ENCODE data around the gene RETREG1.

GRCh38 chr5:16579142-16579847 is 37.5 kb downstream of the RETREG1 start:
- no peak for TF ChIP-seq ZBTB40 (IDR thresholded peaks at IDR 0.05)
- TF ChIP-seq ZBTB40 (CRISPR knock-in tag; IDR thresholded peaks at IDR 0.05): no peak
- no peak for TF ChIP-seq MBNL3 (CRISPR knock-in tag; conservative IDR thresholded peaks at IDR 0.05)
- TF ChIP-seq PHF5A (CRISPR knock-in tag; IDR thresholded peaks at IDR 0.05; ENCODE audit: low read depth, unreplicated experiment): no peak
- no peak for TF ChIP-seq CTCF (CRISPR knock-in tag; IDR thresholded peaks at IDR 0.05)
- TF ChIP-seq PRMT3 (CRISPR knock-in tag; IDR thresholded peaks at IDR 0.05; ENCODE audit: borderline replicate concordance, low read depth): no peak
- no peak for TF ChIP-seq JUND (CRISPR knock-in tag; IDR thresholded peaks at IDR 0.05)
- TF ChIP-seq ZFP36L2 (CRISPR knock-in tag; IDR thresholded peaks at IDR 0.05): no peak
- TF ChIP-seq TBL1XR1 (IDR thresholded peaks at IDR 0.05; ENCODE audit: borderline replicate concordance, low read length, partially characterized antibody): no peak
- no peak for TF ChIP-seq RAD21 (CRISPR knock-in tag; IDR thresholded peaks at IDR 0.05)
- TF ChIP-seq RORA (CRISPR knock-in tag; IDR thresholded peaks at IDR 0.05): no peak
- TF ChIP-seq ZNF331 (CRISPR knock-in tag; IDR thresholded peaks at IDR 0.05): no peak
- no peak for TF ChIP-seq MAX (IDR thresholded peaks at IDR 0.05)
- TF ChIP-seq NR1H2 (CRISPR knock-in tag; IDR thresholded peaks at IDR 0.05; ENCODE audit: borderline replicate concordance, low read depth): no peak
- TF ChIP-seq NFIC (IDR thresholded peaks at IDR 0.05; ENCODE audit: low read length): no peak

Data from HepG2 (cell line).